GDM1 (cell line): ENCODE measurements around the gene SDK2.
A peak's percentile ranks its signal among the peaks of the same experiment; 100 is the strongest.

Source experiments
- DNase-seq: peaks from one replicate; lab custom pipeline; 2025; lab: John Stamatoyannopoulos, UW

SDK2 gene

DNA sequence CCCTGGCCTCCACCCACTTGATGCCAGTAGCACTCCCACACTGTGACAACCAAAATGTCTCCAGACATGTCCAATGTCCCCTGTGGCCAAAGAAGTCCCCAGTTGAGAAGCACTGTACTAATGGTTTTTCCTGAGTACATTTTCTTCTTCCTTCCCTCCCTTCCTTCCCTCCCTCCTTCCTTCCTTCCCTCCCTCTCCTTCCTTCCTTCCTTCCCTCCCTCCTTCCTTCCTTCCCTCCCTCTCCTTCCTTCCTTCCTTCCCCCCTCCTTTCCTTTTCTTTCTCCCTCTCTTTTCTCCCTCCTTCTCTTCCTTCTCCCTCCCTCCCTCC is 255.7 kb downstream of the SDK2 start:
- DNase-seq, result no peak

DNA sequence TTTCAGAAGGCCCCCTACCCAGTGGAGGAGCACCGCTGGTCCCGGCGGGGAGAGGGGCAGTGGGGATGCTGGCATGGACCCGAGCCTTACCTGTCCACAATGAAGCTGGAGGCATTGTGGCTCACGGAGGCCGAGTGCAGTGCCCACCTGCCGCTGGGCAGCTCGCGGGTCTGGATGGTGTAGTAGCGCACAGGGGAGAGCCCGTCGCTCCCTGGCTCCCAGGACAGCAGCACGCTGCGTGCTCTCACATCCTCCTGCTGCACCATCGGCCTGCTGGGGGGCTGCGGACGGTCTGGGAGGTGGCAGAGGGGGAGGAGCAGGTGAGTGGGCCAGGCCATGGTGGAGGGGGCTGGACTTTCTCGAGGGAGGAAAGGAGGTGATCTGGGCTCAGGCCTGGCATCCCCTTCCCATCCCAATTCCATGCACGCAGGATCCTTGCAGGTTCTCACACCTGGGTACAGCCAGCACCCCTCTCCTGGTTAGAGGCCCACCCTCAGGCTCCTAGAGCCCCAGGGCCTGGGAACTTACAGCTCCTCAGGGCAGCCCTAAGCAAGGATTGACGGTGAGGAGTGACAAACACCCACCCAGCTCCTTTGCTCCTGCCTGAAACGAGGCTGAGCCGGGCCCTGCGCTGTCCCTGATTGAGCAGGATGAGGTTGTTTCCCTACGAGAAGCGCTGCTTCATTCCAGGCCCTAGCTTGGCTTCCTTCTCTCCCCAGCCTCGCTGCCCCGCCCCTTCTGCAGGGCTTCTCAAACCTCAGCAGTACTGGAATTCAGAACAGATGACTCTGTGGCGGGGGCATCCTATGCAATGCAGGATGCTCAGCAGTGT is 256.3 kb downstream of the SDK2 start:
- no peak for DNase-seq

GRCh38 chr17:73386561-73386960 is 257.7 kb downstream of the SDK2 start:
- no peak for DNase-seq

DNA sequence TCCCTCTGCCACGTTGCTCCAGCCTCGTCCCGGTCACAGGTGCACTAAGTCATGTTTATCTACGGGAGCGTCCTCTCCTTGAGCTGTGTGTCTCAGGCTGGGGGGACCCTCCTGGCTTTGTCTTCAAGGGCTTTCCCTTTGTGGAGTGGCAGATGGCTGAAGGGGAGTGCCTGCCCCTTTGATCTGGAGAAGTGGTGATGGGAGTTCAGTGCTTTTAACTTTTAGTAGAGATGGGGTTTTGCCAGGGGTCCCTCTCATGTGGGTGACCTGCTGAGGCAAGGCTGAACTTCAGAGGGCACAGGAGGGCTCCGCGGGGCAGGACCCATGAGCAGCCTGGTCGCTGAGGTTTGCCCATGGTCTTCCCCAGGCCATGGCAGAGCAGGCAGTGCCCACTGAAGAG is 259.3 kb downstream of the SDK2 start:
- no peak for DNase-seq

DNA sequence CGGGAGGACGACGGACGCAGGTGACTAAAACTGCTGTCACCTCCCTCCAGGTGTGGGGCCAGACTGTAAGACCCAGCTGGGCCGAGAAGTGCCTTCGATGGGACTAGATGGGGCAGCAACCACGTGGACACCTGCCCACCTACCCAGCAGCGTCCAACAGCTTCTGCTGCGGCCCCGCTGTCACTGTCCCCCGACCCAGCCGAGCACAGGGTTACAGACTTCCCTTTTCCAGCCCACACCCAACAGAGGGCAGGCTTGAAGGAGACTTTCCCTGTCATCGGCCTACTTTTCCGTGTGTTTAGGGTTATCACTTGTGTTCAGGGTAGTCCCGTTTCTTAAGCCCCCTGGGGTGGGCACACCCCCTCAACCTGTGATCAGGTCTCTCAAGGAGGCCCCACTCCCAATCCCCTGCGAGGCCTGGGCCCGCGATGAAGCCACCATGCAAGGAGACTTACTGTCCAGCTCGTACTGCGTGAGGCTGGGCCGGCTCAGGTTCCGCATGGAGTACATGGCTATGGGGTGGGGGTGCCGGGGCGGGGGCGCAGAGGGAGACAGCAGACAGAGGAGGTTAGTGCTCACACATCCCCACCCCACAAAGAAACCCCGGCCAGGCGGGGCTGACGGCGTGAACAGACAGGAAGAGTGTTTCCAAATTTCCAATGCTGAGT is 263.7 kb downstream of the SDK2 start:
- no peak for DNase-seq

DNA sequence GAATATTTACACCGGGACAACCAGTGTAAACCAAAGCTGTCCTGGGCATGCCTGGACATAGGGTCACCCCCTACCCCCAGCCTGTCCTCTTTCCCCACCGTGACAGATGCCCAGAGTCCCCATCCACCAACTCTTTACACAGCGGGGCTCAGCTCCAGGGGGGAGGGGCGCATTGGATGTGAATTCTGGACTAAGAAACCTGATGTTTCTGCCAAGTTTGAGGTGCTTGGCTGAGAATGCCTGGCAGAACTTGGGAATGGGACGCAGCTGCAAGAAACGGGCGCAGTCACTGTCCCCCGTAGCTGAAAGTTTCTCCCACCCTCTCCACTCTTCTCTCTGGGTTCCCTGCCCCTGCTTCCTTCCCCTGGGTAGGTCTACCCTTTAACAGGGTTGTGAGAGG is 264.4 kb downstream of the SDK2 start:
- DNase-seq, result no peak

DNA sequence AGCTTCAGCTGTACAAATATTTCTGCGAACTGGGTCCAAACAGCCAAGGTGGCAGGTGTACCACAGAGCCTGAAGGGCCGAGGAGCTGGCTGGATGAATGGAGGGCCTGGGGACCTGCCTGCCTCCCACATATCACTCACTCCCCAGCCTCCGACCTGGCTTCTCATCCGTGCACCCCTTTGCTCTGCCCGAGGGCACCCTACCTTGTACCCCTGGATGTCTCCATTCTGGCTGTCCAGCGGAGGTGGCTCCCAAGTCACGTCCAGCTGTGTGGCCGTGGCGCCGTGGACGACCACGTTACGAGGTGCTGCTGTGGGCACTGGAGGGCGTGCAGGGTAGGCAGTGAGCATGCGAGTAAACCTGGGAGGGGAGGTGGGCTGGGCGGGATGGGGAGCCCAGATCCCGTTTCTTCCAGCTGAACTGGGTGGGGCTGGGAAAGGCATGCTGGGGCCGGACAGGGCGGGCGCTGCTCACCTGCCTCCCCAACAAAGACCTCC is 265.2 kb downstream of the SDK2 start:
- no peak for DNase-seq

DNA sequence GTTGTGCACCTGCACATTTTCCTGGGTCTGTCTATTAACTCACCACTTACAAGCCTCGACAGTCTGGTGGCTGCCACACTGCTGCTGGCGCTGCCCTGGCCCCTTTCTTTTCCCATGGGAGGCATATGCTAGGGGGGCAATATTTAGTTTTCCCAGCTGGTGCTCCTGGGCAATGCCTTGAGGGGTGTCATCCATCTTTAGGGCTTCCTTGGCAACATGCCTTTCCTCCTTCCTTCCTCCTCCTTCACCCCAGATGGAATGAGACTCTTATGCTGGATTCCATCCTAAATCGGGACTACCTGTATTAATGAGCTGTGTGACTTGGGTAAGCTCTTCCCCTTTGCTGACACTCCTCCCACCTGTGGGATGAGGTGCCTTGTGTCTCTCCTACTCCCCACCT is 267.6 kb downstream of the SDK2 start:
- no peak for DNase-seq

- no peak for DNase-seq
Observed at GRCh38 chr17:73376152-73376551, 268.1 kb downstream of the SDK2 start.

DNA sequence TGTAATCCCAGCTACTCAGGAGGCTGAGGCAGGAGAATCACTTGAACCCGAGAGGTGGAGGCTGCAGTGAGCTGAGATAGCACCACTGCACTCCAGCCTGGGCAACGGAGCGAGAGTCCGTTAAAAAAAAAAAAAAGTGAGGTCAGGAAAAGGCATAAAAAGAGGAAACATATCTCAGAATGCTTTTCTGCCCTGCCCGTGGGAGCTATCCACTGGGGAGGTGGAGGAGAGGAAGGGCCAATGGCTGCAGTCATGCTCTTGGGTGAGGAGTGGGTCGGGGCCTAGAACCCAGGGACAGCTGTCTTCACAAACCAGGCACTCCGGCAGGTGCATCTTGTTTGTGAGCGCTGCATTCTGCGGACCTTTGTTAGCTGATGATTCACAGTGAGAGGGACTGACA is 272.4 kb downstream of the SDK2 start:
- peak; percentile 17 for DNase-seq

- DNase-seq, result peak; percentile 27
Observed at GRCh38 chr17:73371285-73371684, 273.0 kb downstream of the SDK2 start.

DNA sequence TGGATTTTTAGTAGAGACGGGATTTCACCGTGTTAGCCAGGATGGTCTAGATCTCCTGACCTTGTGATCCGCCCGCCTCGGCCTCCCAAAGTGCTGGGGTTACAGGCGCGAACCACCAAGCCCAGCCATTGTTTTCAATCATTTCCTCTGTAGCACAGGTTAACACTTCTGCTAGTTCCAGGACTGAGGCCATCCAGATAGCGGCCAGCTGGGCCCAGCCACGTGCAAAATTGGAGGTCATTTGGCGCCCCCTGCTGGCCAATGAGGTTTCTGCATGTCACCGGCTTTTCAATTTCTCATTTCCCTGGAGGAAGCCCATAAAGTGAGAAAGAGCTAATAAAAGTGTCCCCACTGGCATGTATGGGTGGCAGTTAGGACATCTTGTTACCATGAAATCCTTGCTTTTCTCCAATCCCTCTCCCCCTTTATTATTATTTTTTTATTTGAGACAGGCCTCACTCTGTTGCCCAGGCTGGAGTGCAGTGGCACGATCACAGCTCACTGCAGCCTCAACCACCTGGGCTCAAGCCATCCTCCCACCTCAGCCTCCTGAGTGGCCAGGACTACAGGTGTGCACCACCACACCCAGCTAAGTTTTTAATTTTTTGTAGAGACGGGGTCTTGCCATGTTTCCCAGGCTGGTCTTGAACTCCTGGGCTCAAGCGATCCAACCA is 274.3 kb downstream of the SDK2 start:
- DNase-seq, result peak; percentile 51

DNA sequence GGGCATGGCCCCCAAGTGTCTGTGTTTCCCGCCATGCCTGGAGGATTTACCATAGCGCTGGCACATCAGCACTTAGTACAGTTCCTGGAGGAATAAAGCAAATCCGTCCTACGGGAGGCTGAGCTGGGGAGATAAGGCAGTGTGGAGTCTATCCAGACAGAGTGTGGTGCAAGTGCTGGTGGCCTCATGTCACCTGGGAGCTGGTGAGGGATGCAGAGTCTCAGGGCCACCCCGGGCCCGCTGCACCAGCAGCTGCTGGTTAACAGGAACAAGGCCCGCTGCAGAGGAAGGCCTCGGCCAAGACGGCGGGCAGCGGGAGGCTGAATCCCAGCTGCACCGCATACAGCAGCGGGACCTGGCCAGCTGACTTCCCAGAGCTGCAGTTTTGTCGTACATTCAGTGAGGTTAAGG is 275.1 kb downstream of the SDK2 start:
- DNase-seq, result no peak

GRCh38 chr17:73368085-73368631 is 276.1 kb downstream of the SDK2 start:
- no peak for DNase-seq

GRCh38 chr17:73365906-73366623 is 278.2 kb downstream of the SDK2 start:
- no peak for DNase-seq

DNA sequence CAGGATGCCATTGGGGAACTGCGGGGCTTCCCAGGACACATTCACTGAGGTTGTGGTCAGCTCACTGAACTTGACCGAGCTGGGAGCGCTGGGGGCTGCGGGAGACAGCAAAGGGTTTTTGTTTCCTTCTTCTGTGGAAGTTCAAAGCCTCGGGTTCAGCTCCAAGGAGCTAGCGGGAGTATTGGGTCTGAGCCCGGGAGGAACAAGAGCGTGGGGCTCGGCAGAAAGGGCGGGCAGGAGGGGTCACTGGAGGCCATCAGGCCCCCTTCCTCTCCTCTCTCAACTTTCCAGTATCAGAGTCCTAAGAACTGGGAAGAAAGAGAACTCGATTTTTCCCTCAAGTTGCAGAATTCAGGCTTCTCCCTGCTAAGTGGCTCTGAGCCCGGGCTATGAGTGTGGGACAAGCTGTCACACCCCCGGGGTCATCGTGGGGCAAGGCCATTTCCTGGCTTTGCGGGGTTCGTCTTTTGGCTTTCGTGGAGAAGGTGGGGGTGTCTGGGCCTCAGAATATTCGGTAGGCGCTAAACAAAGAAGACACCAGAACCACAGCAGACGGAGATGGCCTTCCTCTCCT is 278.9 kb downstream of the SDK2 start:
- DNase-seq, result no peak

DNA sequence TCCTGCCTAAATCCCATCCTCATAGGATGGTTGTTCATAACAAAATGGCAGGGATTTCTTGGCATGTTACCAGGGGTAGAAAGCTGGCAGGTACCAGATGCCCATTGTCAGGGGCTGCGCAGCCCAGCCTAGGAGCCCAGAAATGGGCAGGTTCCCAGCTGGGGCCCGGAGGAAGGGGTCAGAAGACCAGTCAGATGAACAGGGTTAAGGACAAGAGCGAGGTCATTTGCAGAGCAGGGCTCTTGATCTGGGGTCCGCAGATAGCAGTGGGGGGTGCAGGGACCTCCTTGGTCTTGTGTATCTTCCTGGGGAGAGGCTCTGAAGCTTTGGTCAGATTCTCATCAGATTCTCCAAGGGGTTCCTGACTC is 280.1 kb downstream of the SDK2 start:
- no peak for DNase-seq

DNA sequence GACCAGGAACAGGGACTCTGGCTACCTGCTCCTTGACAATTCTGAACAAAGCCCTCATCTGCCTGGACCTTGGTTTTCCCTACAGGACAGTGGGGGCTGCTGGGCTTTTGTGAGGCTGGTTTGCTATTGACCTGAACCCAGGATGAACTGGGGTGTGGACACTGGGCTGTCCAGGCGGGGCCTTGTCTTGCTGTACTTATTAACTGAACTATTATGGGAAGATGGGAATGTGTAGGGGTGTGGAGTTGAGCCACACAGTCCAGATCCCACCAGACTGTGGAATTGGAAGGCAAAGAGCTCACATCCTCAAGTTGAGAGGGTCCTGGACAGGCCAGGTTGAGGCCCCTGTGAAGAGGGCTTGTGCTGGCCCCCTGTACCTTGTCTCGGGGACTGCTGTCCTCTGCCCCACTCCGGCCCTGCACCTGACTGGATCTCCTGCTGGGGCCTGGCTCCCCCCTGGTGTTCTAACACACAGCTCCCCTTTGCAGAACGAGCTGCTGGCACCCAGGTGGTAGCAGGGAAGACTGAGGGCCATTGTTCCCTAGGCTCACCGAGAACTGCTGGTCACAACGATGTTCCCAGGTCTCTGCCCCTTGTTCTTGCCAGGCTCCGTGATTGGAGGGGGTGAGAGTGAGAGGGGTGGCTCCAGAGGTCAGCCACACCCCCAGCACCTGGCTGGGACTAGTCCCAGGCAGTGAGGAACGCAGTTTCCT is 280.6 kb downstream of the SDK2 start:
- DNase-seq, result no peak

DNA sequence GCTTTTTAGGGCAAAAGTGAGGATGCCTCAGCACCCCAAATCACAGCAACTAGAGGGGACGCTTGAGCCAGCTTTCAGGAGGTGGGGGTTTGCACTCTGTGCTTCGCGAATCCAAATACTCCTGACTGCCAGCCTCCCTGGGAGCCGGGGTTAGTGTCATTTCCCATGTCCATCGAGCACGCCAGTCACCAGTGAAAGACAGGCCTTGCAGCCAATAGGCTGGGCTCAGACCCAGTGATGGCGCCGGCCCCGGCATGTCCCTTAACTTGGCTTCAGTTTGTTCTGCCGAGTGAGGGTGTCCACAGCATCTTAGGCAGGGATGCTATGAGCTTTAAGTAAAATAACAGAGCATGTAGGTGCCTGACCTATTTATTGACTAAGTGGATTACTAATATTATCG is 281.5 kb downstream of the SDK2 start:
- no peak for DNase-seq

- DNase-seq, result no peak
Observed at GRCh38 chr17:73360961-73361761, 283.1 kb downstream of the SDK2 start.
